Activated T-cell treated with anti-CD3 and anti-CD28 coated beads, Interleukin-2, amount 50 U/mL, for 4 hours (primary cell): Measurements from ENCODE around the gene CCDC7. TPM values are rescaled to one million over a fixed set of nuclear protein-coding genes. Genes with fewer than 3 reads are reported as not detected.
"Not testable (repeated sequence)": the region's sequence is repeated elsewhere in the genome, so short reads cannot be mapped to it uniquely, and the experiment has no call there.

ENCODE experiments used
- ATAC-seq, 2 donors: fragments of 200-7000 bp; cut with Tn5 transposase; one replicate each; pipeline ENCODE4 v1.10.0; 2021
- DNase-seq: peaks from one replicate; pipeline ENCODE4 v3.0.0-alpha.2; 2020
- H3K27me3 Mint-ChIP-seq: one replicate; pipeline ENCODE4 v1.8.0; 2021; ENCODE audit warnings: low read depth, mixed read lengths
- H3K36me3 Mint-ChIP-seq: one replicate; pipeline ENCODE4 v1.8.0; 2022; ENCODE audit warnings: mixed read lengths; ENCODE audit not compliant: insufficient read depth
- H3K4me1 Mint-ChIP-seq: one replicate; pipeline ENCODE4 v1.8.0; 2021; ENCODE audit warnings: low read depth, mixed read lengths
- H3K4me3 Mint-ChIP-seq: one replicate; pipeline ENCODE4 v1.8.0; 2021; ENCODE audit warnings: mild to moderate bottlenecking, moderate library complexity, mixed read lengths
- H3K9me3 Mint-ChIP-seq: one replicate; pipeline ENCODE4 v1.8.0; 2021; ENCODE audit warnings: mixed read lengths
- total RNA-seq, 3 donors: library from RNA; stranded (reverse); gene quantifications; one replicate each; pipeline ENCODE4 v1.2.1, GENCODE V29; 2021

CCDC7 gene
- total RNA-seq, 3 donors from 2014 or later: 7.2 to 9.5 (median 8.8) TPM

- peaks cover 36% of the 10 kb centered on the region for H3K9me3 Mint-ChIP-seq
- not testable (repeated sequence) for H3K4me3 Mint-ChIP-seq, H3K27me3 Mint-ChIP-seq, H3K4me1 Mint-ChIP-seq, ATAC-seq, DNase-seq
- H3K36me3 Mint-ChIP-seq: peaks cover 49% of the 10 kb centered on the region
Observed at GRCh38 chr10:32657430-32657829, 211.5 kb downstream of the CCDC7 start.

GRCh38 chr10:32661346-32661745 is 215.4 kb downstream of the CCDC7 start:
- H3K27me3 Mint-ChIP-seq: no peaks in the 10 kb centered on the region
- peaks cover 12% of the 10 kb centered on the region for H3K9me3 Mint-ChIP-seq
- DNase-seq (no peak), ATAC-seq (no peak)
- H3K36me3 Mint-ChIP-seq: peaks cover 30% of the 10 kb centered on the region
- no peaks in the 10 kb centered on the region for H3K4me1 Mint-ChIP-seq
- H3K4me3 Mint-ChIP-seq: no peak overlapping the region

- Mint-ChIP-seq H3K9me3 (peaks cover 30% of the 10 kb centered on the region), H3K4me1 (no peaks in the 10 kb centered on the region), H3K4me3 (no peak overlapping the region), H3K36me3 (peaks cover 27% of the 10 kb centered on the region), H3K27me3 (no peaks in the 10 kb centered on the region)
- ATAC-seq: peak in 1 of 2 donors; percentile 35
- DNase-seq: no peak
Observed at GRCh38 chr10:32680803-32681557, 235.0 kb downstream of the CCDC7 start.

- Mint-ChIP-seq H3K36me3 (peaks cover 42% of the 10 kb centered on the region), H3K9me3 (peaks cover 15% of the 10 kb centered on the region), H3K27me3 (no peaks in the 10 kb centered on the region), H3K4me1 (no peaks in the 10 kb centered on the region), H3K4me3 (no peak overlapping the region)
- DNase-seq (no peak), ATAC-seq (no peak)
Observed at GRCh38 chr10:32684291-32684690, 238.4 kb downstream of the CCDC7 start.

- DNase-seq (no peak), ATAC-seq (no peak)
- H3K9me3 Mint-ChIP-seq: peaks cover 11% of the 10 kb centered on the region
- H3K27me3 Mint-ChIP-seq: no peaks in the 10 kb centered on the region
- H3K4me1 Mint-ChIP-seq: no peaks in the 10 kb centered on the region
- H3K36me3 Mint-ChIP-seq: peaks cover 39% of the 10 kb centered on the region
- no peak overlapping the region for H3K4me3 Mint-ChIP-seq
Observed at GRCh38 chr10:32687116-32687515, 241.2 kb downstream of the CCDC7 start.

GRCh38 chr10:32687546-32687945 is 241.6 kb downstream of the CCDC7 start:
- H3K9me3 Mint-ChIP-seq: peaks cover 7% of the 10 kb centered on the region
- no peaks in the 10 kb centered on the region for H3K27me3 Mint-ChIP-seq
- ATAC-seq (no peak), DNase-seq (no peak)
- no peaks in the 10 kb centered on the region for H3K4me1 Mint-ChIP-seq
- H3K4me3 Mint-ChIP-seq: no peak overlapping the region
- H3K36me3 Mint-ChIP-seq: peaks cover 37% of the 10 kb centered on the region

GRCh38 chr10:32692174-32692573 is 246.2 kb downstream of the CCDC7 start:
- no peak for DNase-seq
- H3K4me1 Mint-ChIP-seq: no peaks in the 10 kb centered on the region
- no peak overlapping the region for H3K4me3 Mint-ChIP-seq
- H3K36me3 Mint-ChIP-seq: peaks cover 41% of the 10 kb centered on the region
- ATAC-seq: no peak
- H3K9me3 Mint-ChIP-seq: peaks cover 4% of the 10 kb centered on the region
- no peaks in the 10 kb centered on the region for H3K27me3 Mint-ChIP-seq

GRCh38 chr10:32693441-32693979 is 247.6 kb downstream of the CCDC7 start:
- Mint-ChIP-seq H3K4me1 (no peaks in the 10 kb centered on the region), H3K36me3 (peaks cover 38% of the 10 kb centered on the region), H3K27me3 (no peaks in the 10 kb centered on the region)

GRCh38 chr10:32699683-32700082 is 253.7 kb downstream of the CCDC7 start:
- ATAC-seq, H3K4me3 Mint-ChIP-seq: not testable (repeated sequence)

More at GRCh38 chr10:32693441-32693979, 247.6 kb downstream of the CCDC7 start:
- peaks cover 12% of the 10 kb centered on the region for H3K9me3 Mint-ChIP-seq
- H3K4me3 Mint-ChIP-seq: no peak overlapping the region
- no peak for ATAC-seq
- DNase-seq: no peak

GRCh38 chr10:32713560-32713959 is 267.6 kb downstream of the CCDC7 start:
- DNase-seq (no peak), ATAC-seq (no peak)
- no peak overlapping the region for H3K4me3 Mint-ChIP-seq
- H3K36me3 Mint-ChIP-seq: peaks cover 9% of the 10 kb centered on the region
- peaks cover 28% of the 10 kb centered on the region for H3K9me3 Mint-ChIP-seq
- H3K4me1 Mint-ChIP-seq: no peaks in the 10 kb centered on the region
- no peaks in the 10 kb centered on the region for H3K27me3 Mint-ChIP-seq

More at GRCh38 chr10:32699683-32700082, 253.7 kb downstream of the CCDC7 start:
- peaks cover 29% of the 10 kb centered on the region for H3K9me3 Mint-ChIP-seq
- DNase-seq, H3K4me1 Mint-ChIP-seq, H3K27me3 Mint-ChIP-seq: not testable (repeated sequence)
- peaks cover 50% of the 10 kb centered on the region for H3K36me3 Mint-ChIP-seq

- no peak for ATAC-seq
- H3K9me3 Mint-ChIP-seq: no peaks in the 10 kb centered on the region
Observed at GRCh38 chr10:32731527-32731926, 285.6 kb downstream of the CCDC7 start.

GRCh38 chr10:32738958-32739357 is 293.0 kb downstream of the CCDC7 start:
- ATAC-seq: no peak
- Mint-ChIP-seq H3K4me1 (no peaks in the 10 kb centered on the region), H3K36me3 (peaks cover 22% of the 10 kb centered on the region), H3K27me3 (no peaks in the 10 kb centered on the region), H3K4me3 (no peak overlapping the region), H3K9me3 (peaks cover 14% of the 10 kb centered on the region)
- DNase-seq: no peak

More at GRCh38 chr10:32731527-32731926, 285.6 kb downstream of the CCDC7 start:
- no peak for DNase-seq
- H3K4me3 Mint-ChIP-seq: no peak overlapping the region
- H3K36me3 Mint-ChIP-seq: peaks cover 9% of the 10 kb centered on the region
- no peaks in the 10 kb centered on the region for H3K27me3 Mint-ChIP-seq
- no peaks in the 10 kb centered on the region for H3K4me1 Mint-ChIP-seq

GRCh38 chr10:32744321-32744720 is 298.4 kb downstream of the CCDC7 start:
- H3K4me1 Mint-ChIP-seq: no peaks in the 10 kb centered on the region
- H3K36me3 Mint-ChIP-seq: peaks cover 47% of the 10 kb centered on the region
- ATAC-seq (no peak), DNase-seq (no peak)
- no peaks in the 10 kb centered on the region for H3K27me3 Mint-ChIP-seq
- no peak overlapping the region for H3K4me3 Mint-ChIP-seq
- H3K9me3 Mint-ChIP-seq: peaks cover 17% of the 10 kb centered on the region

- Mint-ChIP-seq H3K9me3 (peaks cover 17% of the 10 kb centered on the region), H3K4me3 (no peak overlapping the region), H3K27me3 (no peaks in the 10 kb centered on the region), H3K4me1 (no peaks in the 10 kb centered on the region), H3K36me3 (peaks cover 49% of the 10 kb centered on the region)
- ATAC-seq: no peak
- no peak for DNase-seq
Observed at GRCh38 chr10:32746869-32747268, 300.9 kb downstream of the CCDC7 start.

GRCh38 chr10:32751582-32751981 is 305.6 kb downstream of the CCDC7 start:
- DNase-seq (no peak), ATAC-seq (no peak)
- Mint-ChIP-seq H3K36me3 (peaks cover 24% of the 10 kb centered on the region), H3K27me3 (no peaks in the 10 kb centered on the region), H3K4me1 (no peaks in the 10 kb centered on the region), H3K9me3 (peaks cover 20% of the 10 kb centered on the region), H3K4me3 (no peak overlapping the region)
